K562 (cell line): ENCODE results near the gene LDAH. TPM values are rescaled to one million over a fixed set of nuclear protein-coding genes. Genes with fewer than 3 reads are reported as not detected.

Experiments used
- ATAC-seq: fragments of 200-7000 bp; cut with Tn5 transposase; 3 replicates; pipeline ENCODE4 v1.9.1; 2020; ENCODE audit warnings: moderate library complexity
- BruUV-seq: library from RNA; stranded (reverse); fragments of 400-500 nt; replicated peaks from 2 replicates; lab custom pipeline; 2021; lab: Mats Ljungman, UMichigan
- CTCF ChIA-PET: fragments of 300-600 bp; formaldehyde crosslinking; extraction: SDS; loops from one replicate; lab custom pipeline; 2021; ENCODE audit warnings: low intra/inter-chr PET ratio; lab: Yijun Ruan, JAX
- POLR2A ChIA-PET: fragments of 300-600, 350-650 bp; sonication (Branson Sonifier 250); formaldehyde crosslinking; extraction: SDS; loops from one replicate; lab custom pipeline; 2021; ENCODE audit warnings: antibody characterized with exemption, inconsistent platforms; lab: Yijun Ruan, JAX
- DNase-seq, 4 experiments: peaks; one replicate each; pipeline versions ENCODE4 v3.0.0 to v3.0.0-alpha.2; 2011 to 2018; ENCODE audit warnings: low spot score in 3 of 4, mixed read lengths in 3 of 4; ENCODE audit errors: extremely low read depth in 1 of 4
- FAIRE-seq: peaks from 2 replicates; lab custom pipeline; 2011; peaks lifted over from hg19 to GRCh38; lab: Jason Lieb, UNC
- H2AFZ ChIP-seq: 2 replicates; pipeline ENCODE4 v1.6.0; 2011; ENCODE audit warnings: low read depth, low read length, control low read depth, inconsistent platforms
- H3K27ac ChIP-seq: fragments of 200-600 bp; 3 replicates; pipeline ENCODE4 v1.8.0; 2011; ENCODE audit warnings: low read depth, mild to moderate bottlenecking, control low read depth, inconsistent platforms, low read length, moderate library complexity, mixed read lengths; ENCODE audit errors: extremely low read depth
- H3K27me3 ChIP-seq, 2 experiments: fragments of 300-600 bp in 1 of 2; 2 replicates in 1 of 2; 3 replicates in 1 of 2; pipeline versions ENCODE4 v1.6.0 to v1.8.0; 2011; ENCODE audit warnings: inconsistent platforms in 2 of 2, low read length in 2 of 2, mild to moderate bottlenecking in 1 of 2, mixed read lengths in 1 of 2, moderate library complexity in 1 of 2; ENCODE audit not compliant: control insufficient read depth in 2 of 2, insufficient read depth in 2 of 2
- H3K36me3 ChIP-seq: fragments of 300-600 bp; 3 replicates; pipeline ENCODE4 v1.8.0; 2011; ENCODE audit warnings: mild to moderate bottlenecking, low read length, inconsistent platforms; ENCODE audit not compliant: control insufficient read depth, insufficient read depth
- H3K4me1 ChIP-seq, 2 experiments: fragments of 200-600 bp in 1 of 2; replicated peaks in 1 of 2; 2 replicates in 1 of 2; 3 replicates in 1 of 2; pipeline versions ENCODE4 v1.5.1 to v1.8.0; 2011; ENCODE audit warnings: inconsistent platforms in 2 of 2, low read length in 2 of 2, mild to moderate bottlenecking in 1 of 2, mixed read lengths in 1 of 2, moderate library complexity in 1 of 2; ENCODE audit not compliant: control insufficient read depth in 2 of 2, insufficient read depth in 2 of 2
- H3K4me2 ChIP-seq: 2 replicates; pipeline ENCODE4 v1.6.1; 2011; ENCODE audit warnings: low read length, control low read depth, inconsistent platforms, mixed read lengths; ENCODE audit not compliant: insufficient read depth
- H3K4me3 ChIP-seq: fragments of 200-600 bp; sonication (generic), shearing (Covaris generic); 2 replicates; pipeline ENCODE4 v1.5.1; 2016; ENCODE audit warnings: control low read depth, inconsistent platforms
- H3K79me2 ChIP-seq: fragments of 200-600 bp; 3 replicates; pipeline ENCODE4 v1.8.0; 2011; ENCODE audit warnings: low read length, inconsistent platforms; ENCODE audit not compliant: control insufficient read depth, insufficient read depth
- H3K9ac ChIP-seq, 2 experiments: 2 replicates each; pipeline versions ENCODE4 v1.6.0 to v1.6.1; 2011; ENCODE audit warnings: low read depth in 2 of 2, low read length in 2 of 2, control low read depth in 1 of 2, inconsistent platforms in 1 of 2, mild to moderate bottlenecking in 1 of 2, mixed read lengths in 1 of 2; ENCODE audit not compliant: insufficient read depth in 1 of 2
- H3K9me1 ChIP-seq: one replicate; pipeline ENCODE4 v1.6.0; 2011; ENCODE audit warnings: inconsistent platforms, mild to moderate bottlenecking, low read length, moderate library complexity; ENCODE audit not compliant: control insufficient read depth, insufficient read depth
- H3K9me3 ChIP-seq: replicated peaks from 2 replicates; pipeline ENCODE4 v1.5.1; 2011; ENCODE audit warnings: low read depth, low read length, inconsistent platforms; ENCODE audit not compliant: control insufficient read depth, insufficient read depth
- H4K20me1 ChIP-seq: replicated peaks from 2 replicates; pipeline ENCODE4 v1.6.1; 2011; ENCODE audit warnings: low read length, inconsistent platforms, mixed read lengths; ENCODE audit not compliant: control insufficient read depth, insufficient read depth
- BHLHE40 ChIP-seq: IDR thresholded peaks from 2 replicates; pipeline ENCODE4 v1.6.1; 2011; ENCODE audit warnings: low read length, improper control_type of control experiment
- CBFA2T2 ChIP-seq: fragments of 450-650 bp; conservative IDR thresholded peaks from 2 replicates; pipeline ENCODE4 v1.6.1; 2017; ENCODE audit warnings: mild to moderate bottlenecking
- CHD1 ChIP-seq: fragments of 200-600 bp; sonication (generic); IDR thresholded peaks from one replicate; pipeline ENCODE4 v1.6.1; 2012; ENCODE audit warnings: mild to moderate bottlenecking, moderate library complexity, low read length, inconsistent platforms
- HLTF ChIP-seq: fragments of 450-650 bp; IDR thresholded peaks from 2 replicates; pipeline ENCODE4 v1.6.1; 2016
- KAT2B ChIP-seq: IDR thresholded peaks from one replicate; pipeline ENCODE4 v1.6.1; 2012; ENCODE audit warnings: low read depth, mild to moderate bottlenecking, control low read depth, inconsistent platforms, low read length, moderate library complexity
- KDM4B ChIP-seq, 2 experiments: fragments of 450-650 bp in 1 of 2; sonication (generic) in 1 of 2; IDR thresholded peaks; 2 replicates each; pipeline ENCODE4 v1.6.1; 2016 to 2017; ENCODE audit warnings: borderline replicate concordance in 2 of 2, antibody characterized with exemption in 1 of 2, low read depth in 1 of 2, mild to moderate bottlenecking in 1 of 2
- LEF1 ChIP-seq: fragments of 450-650 bp; IDR thresholded peaks from 2 replicates; pipeline ENCODE4 v1.6.1; 2016; ENCODE audit warnings: mild to moderate bottlenecking
- MAZ ChIP-seq, 2 experiments: fragments of 450-650 bp in 1 of 2; sonication (generic) in 1 of 2; formaldehyde crosslinking; IDR thresholded peaks in 1 of 2; conservative IDR thresholded peaks in 1 of 2; 2 replicates each; pipeline versions ENCODE4 v1.4.0 to v1.5.0; 2020; ENCODE audit warnings: mild to moderate bottlenecking in 1 of 2, missing genetic modification reagents in 1 of 2
- MEIS2 ChIP-seq: fragments of 450-650 bp; IDR thresholded peaks from 2 replicates; pipeline ENCODE4 v1.6.1; 2014; ENCODE audit warnings: mild to moderate bottlenecking; ENCODE audit not compliant: partially characterized antibody
- MXD1 ChIP-seq: fragments of 250-450 bp; sonication (Bioruptor Pico); IDR thresholded peaks from 2 replicates; pipeline ENCODE4 v1.8.0; 2021; ENCODE audit warnings: borderline replicate concordance, mild to moderate bottlenecking, moderate library complexity; ENCODE audit not compliant: poor library complexity, severe bottlenecking
- NR2C2 ChIP-seq, 2 experiments: fragments of 200-800 bp in 1 of 2; sonication (Bioruptor generic) in 1 of 2; sonication (generic) in 1 of 2; formaldehyde crosslinking in 1 of 2; IDR thresholded peaks; 2 replicates each; pipeline versions ENCODE4 v1.6.1 to v1.8.0; 2016 to 2022; ENCODE audit warnings: mild to moderate bottlenecking in 1 of 2, missing compliant biosample characterization in 1 of 2, missing genetic modification characterization in 1 of 2, missing genetic modification reagents in 1 of 2
- RNF2 ChIP-seq: sonication (generic); IDR thresholded peaks from 2 replicates; pipeline ENCODE4 v1.6.1; 2016
- SMAD4 ChIP-seq: fragments of 250-450 bp; sonication (Bioruptor Pico); conservative IDR thresholded peaks from 2 replicates; pipeline ENCODE4 v1.8.0; 2021; ENCODE audit warnings: inconsistent platforms, mild to moderate bottlenecking, moderate library complexity
- STAT5A ChIP-seq: IDR thresholded peaks from 2 replicates; pipeline ENCODE4 v1.6.1; 2012; ENCODE audit warnings: low read length, inconsistent platforms, borderline replicate concordance
- TEAD2 ChIP-seq: fragments of 450-650 bp; IDR thresholded peaks from 2 replicates; pipeline ENCODE4 v1.6.1; 2016; ENCODE audit warnings: missing genetic modification characterization, control low read depth, missing compliant biosample characterization
- U2AF2 ChIP-seq: fragments of 200-400 bp; formaldehyde crosslinking; optimal IDR thresholded peaks from 2 replicates; pipeline ENCODE3; 2017; ENCODE audit warnings: low read depth, mild to moderate bottlenecking, low read length
- ZBTB17 ChIP-seq: fragments of 450-650 bp; formaldehyde crosslinking; IDR thresholded peaks from 2 replicates; pipeline ENCODE4 v1.4.0; 2020; ENCODE audit warnings: mild to moderate bottlenecking
- ZNF23 ChIP-seq: fragments of 250-450 bp; sonication (Bioruptor Pico); IDR thresholded peaks from 2 replicates; pipeline ENCODE4 v1.4.0; 2020; ENCODE audit warnings: mild to moderate bottlenecking
- ZNF282 ChIP-seq: sonication (generic); formaldehyde crosslinking; IDR thresholded peaks from 2 replicates; pipeline ENCODE4 v1.8.1; 2023; ENCODE audit warnings: missing genetic modification reagents
- ZNF347 ChIP-seq: fragments of 450-650 bp; formaldehyde crosslinking; IDR thresholded peaks from 2 replicates; pipeline ENCODE4 v1.4.0; 2020; ENCODE audit warnings: low read depth, mild to moderate bottlenecking, moderate library complexity
- ZNF644 ChIP-seq: fragments of 200-800 bp; sonication (Bioruptor generic); IDR thresholded peaks from 2 replicates; pipeline ENCODE4 v1.6.1; 2016; ENCODE audit warnings: low read depth, missing genetic modification characterization, missing compliant biosample characterization
- WGBS: fragments of 100-300 bp; shearing (Covaris generic); methylation state at CpG from one replicate; pipeline ENCODE4 v1.1.6; 2016; ENCODE audit warnings: low coverage, mixed read lengths; ENCODE audit not compliant: insufficient coverage; ENCODE audit errors: missing lambda C conversion rate; 5-methylcytosine and 5-hydroxymethylcytosine counted together
- in situ Hi-C: fragments of 300-500 bp; cut with MboI; formaldehyde crosslinking; loops from 4 replicates; pipeline ENCODE4 v1.15.0; 2018; ENCODE audit warnings: inconsistent platforms, mixed read lengths
- intact Hi-C: fragments of 100-400 bp; cut with micrococcal nuclease; formaldehyde crosslinking; loops from 2 replicates; pipeline ENCODE4 v1.14.2; 2022
- polyA plus RNA-seq, 8 experiments: library from polyadenylated mRNA; depleted of rRNA in 4 of 8; stranded (reverse) in 5 of 8; unstranded in 3 of 8; fragments of >200 nt; fragmentation: Nextera tagmentation in 2 of 8; fragmentation: Illumina TruSeq in 1 of 8; extraction: Ambion mirVana in 2 of 8; extraction: Trizol in 1 of 8; gene quantifications; 2 replicates each; pipeline versions ENCODE4 v1.2.1 to v1.2.3, GENCODE V29; 2011 to 2014; ENCODE audit warnings: inconsistent platforms in 1 of 8, missing spikeins in 1 of 8
- total RNA-seq, 7 experiments: library from RNA; depleted of rRNA in 6 of 7; stranded (reverse); fragments of >200 nt in 6 of 7; fragmentation: Illumina TruSeq in 2 of 7; extraction: Trizol in 2 of 7; gene quantifications; 2 replicates each; pipeline versions ENCODE4 v1.2.1 to v1.2.3, GENCODE V29; 2011 to 2021; ENCODE audit warnings: low replicate concordance in 1 of 7

Gene LDAH
- total and polyA plus RNA-seq, 9 of the 15 experiments (the other 6 are each of a cell fraction or from before 2014, with no cell fraction given) = 22.3 to 60.1 (median 40.0) TPM

DNA sequence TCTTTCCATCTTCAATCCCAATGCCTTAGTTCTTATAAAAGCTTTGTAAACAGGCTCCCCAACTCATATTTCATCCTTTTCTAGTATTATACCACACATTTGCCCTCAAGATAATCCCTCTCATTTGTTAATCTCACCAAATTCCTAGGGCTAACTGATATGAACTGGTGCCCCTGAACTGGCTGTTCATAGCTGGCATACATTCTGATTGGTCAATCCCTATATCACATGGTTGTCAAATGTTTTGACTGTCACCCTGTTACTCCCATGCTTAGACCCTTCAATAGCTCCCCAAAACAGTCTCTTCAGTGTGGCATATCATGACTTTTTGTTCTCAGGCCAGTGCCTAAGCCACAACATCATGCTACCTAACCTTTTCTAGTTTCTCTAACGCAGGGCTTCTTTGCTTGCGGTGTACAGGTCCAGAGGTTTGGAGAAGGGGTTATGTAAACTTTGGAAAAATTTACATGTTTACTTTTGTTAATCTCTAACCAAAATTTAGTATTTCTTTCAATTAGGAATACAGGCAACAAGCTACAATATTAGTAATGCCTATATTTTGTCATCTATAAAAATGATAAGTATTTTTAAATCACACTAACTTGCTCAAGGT is 125.5 kb downstream of the LDAH start (continued):
- TF ChIP-seq LEF1 = no peak
- no peak for TF ChIP-seq ZNF347 (CRISPR knock-in tag)
- no peak for TF ChIP-seq CBFA2T2
- no peak for TF ChIP-seq CHD1
- TF ChIP-seq NR2C2 (CRISPR knock-in tag; IDR thresholded peaks at IDR 0.05) = no peak
- TF ChIP-seq NR2C2 (tag; IDR thresholded peaks at IDR 0.05) = no peak
- no peak for TF ChIP-seq MEIS2
- TF ChIP-seq TEAD2 (tag) = no peak
- no peak for TF ChIP-seq ZNF282 (CRISPR knock-in tag)
- TF ChIP-seq KDM4B (IDR thresholded peaks at IDR 0.05; ENCODE audit: borderline replicate concordance in 2 of 2, low read depth in 1 of 2) = no peak
- no peak for TF ChIP-seq MXD1 (CRISPR knock-in tag)

- no TSS peak for BruUV-seq
- H3K4me1 ChIP-seq = peaks cover 0 to 4% of the 10 kb centered on the region in 2 experiments; a peak in 2 of 5 replicates
- CTCF ChIA-PET = no interaction called here
- ATAC-seq (no peak), FAIRE-seq (no peak), DNase-seq (no peak)
- no peaks in the 10 kb centered on the region for H3K27me3 ChIP-seq
- intact Hi-C loops (no loop called here), in situ Hi-C loops (no loop called here)
- H3K4me2 ChIP-seq = no peak overlapping the region
- no peaks in the 10 kb centered on the region for H4K20me1 ChIP-seq
- H3K27ac ChIP-seq = no peak overlapping the region
- no peak overlapping the region for H2AFZ ChIP-seq
- H3K9me1 ChIP-seq = no peaks in the 10 kb centered on the region
- no peak overlapping the region for H3K4me3 ChIP-seq
- WGBS = 90% methylated on average over 2 of the region's 2 CpGs
- H3K36me3 ChIP-seq = peaks cover 40% of the 10 kb centered on the region; the same call in 2 of the 3 replicates
- H3K79me2 ChIP-seq = no peaks in the 10 kb centered on the region
- H3K9me3 ChIP-seq = no peaks in the 10 kb centered on the region
- H3K9ac ChIP-seq = no peak overlapping the region
- POLR2A ChIA-PET = interaction anchor here (0.7 to 1.0 kb wide), 2 partner anchors 8 to 85 kb away, joined by 3 read pairs; no protein-coding TSS in a partner anchor
- no peak for TF ChIP-seq MAZ (CRISPR knock-in tag; conservative IDR thresholded peaks at IDR 0.05 in 1 of 2, IDR thresholded peaks at IDR 0.05 in 1 of 2)
- no peak for TF ChIP-seq KAT2B
- no peak for TF ChIP-seq ZBTB17 (CRISPR knock-in tag)
- TF ChIP-seq HLTF = no peak
- TF ChIP-seq BHLHE40 = no peak
- no peak for TF ChIP-seq U2AF2
- no peak for TF ChIP-seq RNF2
- TF ChIP-seq STAT5A = no peak
- no peak for TF ChIP-seq ZNF23 (CRISPR knock-in tag)
- TF ChIP-seq ZNF644 = no peak
- no peak for TF ChIP-seq SMAD4 (CRISPR knock-in tag)
Measured at GRCh38 chr2:20696366-20696765, 126.5 kb downstream of the LDAH start.
